Ascending aorta (tissue), 2 donors: Measurements from ENCODE around the gene EP400. TPM values are rescaled to one million over a fixed set of nuclear protein-coding genes. Genes with fewer than 3 reads are reported as not detected.
"Not testable (repeated sequence)": the region's sequence is repeated elsewhere in the genome, so short reads cannot be mapped to it uniquely, and the experiment has no call there.

ENCODE experiments used
- DNase-seq, 2 donors: peaks; one replicate each; pipeline ENCODE4 v3.0.0-alpha.2; 2019; ENCODE audit warnings: low spot score in 2 of 2
- H3K27ac ChIP-seq, 2 donors: fragments of 200-600 bp; sonication (generic); one replicate each; pipeline ENCODE4 v1.5.1; 2016 to 2017; ENCODE audit warnings: mild to moderate bottlenecking in 1 of 2
- H3K27me3 ChIP-seq: fragments of 200-600 bp; sonication (generic); one replicate; pipeline ENCODE4 v1.5.1; 2017
- H3K36me3 ChIP-seq, 2 donors: fragments of 200-600 bp; sonication (generic); one replicate each; pipeline ENCODE4 v1.5.1; 2016
- H3K4me1 ChIP-seq, 2 donors: fragments of 200-600 bp; sonication (generic); one replicate each; pipeline ENCODE4 v1.5.1; 2016 to 2017; ENCODE audit warnings: mild to moderate bottlenecking in 1 of 2
- H3K4me3 ChIP-seq, 2 donors: fragments of 200-600 bp; sonication (generic); one replicate each; pipeline ENCODE4 v1.5.1; 2016 to 2017; ENCODE audit warnings: mild to moderate bottlenecking in 1 of 2
- H3K9me3 ChIP-seq, 2 donors: fragments of 200-600 bp; sonication (generic); one replicate each; pipeline ENCODE4 v1.5.1; 2016
- CTCF ChIP-seq, 3 experiments: fragments of 200-600 bp in 2 of 3; fragments of 450-650 bp in 1 of 3; sonication (generic) in 2 of 3; IDR thresholded peaks; one replicate each; pipeline ENCODE4 v1.5.1; 2016 to 2019; ENCODE audit warnings: antibody characterized with exemption in 3 of 3, mild to moderate bottlenecking in 1 of 3, moderate library complexity in 1 of 3
- intact Hi-C: fragments of 100-400 bp; cut with DNase I; formaldehyde crosslinking; loops from one replicate; pipeline ENCODE4 v1.15.1; 2023
- total RNA-seq: library from RNA; depleted of rRNA; stranded (reverse); fragments of >200 nt; gene quantifications from one replicate; pipeline ENCODE4 v1.1.0, GENCODE V29; 2016

The EP400 gene
- total RNA-seq, 1 donor from 2014 or later, result 23.3 TPM

- no peak for TF ChIP-seq CTCF (IDR thresholded peaks at IDR 0.05)
- no peak for DNase-seq
- Histone ChIP-seq H3K9me3 (no peaks in the 10 kb centered on the region), H3K4me3 (no peak overlapping the region), H3K36me3 (peaks cover 62 to 92% of the 10 kb centered on the region in 2 donors), H3K4me1 (no peaks in the 10 kb centered on the region), H3K27ac (no peak overlapping the region), H3K27me3 (no peaks in the 10 kb centered on the region)
- intact Hi-C loops, result no loop called here
These were observed 100.1 kb downstream of the EP400 start for GRCh38 chr12:132049876-132050275.

- H3K4me3 ChIP-seq, H3K27me3 ChIP-seq, H3K27ac ChIP-seq, H3K4me1 ChIP-seq, intact Hi-C loops, H3K9me3 ChIP-seq, DNase-seq: not testable (repeated sequence)
- peaks cover 56 to 92% of the 10 kb centered on the region in 2 donors for H3K36me3 ChIP-seq
These were observed 102.0 kb downstream of the EP400 start for GRCh38 chr12:132051718-132052117.

DNA sequence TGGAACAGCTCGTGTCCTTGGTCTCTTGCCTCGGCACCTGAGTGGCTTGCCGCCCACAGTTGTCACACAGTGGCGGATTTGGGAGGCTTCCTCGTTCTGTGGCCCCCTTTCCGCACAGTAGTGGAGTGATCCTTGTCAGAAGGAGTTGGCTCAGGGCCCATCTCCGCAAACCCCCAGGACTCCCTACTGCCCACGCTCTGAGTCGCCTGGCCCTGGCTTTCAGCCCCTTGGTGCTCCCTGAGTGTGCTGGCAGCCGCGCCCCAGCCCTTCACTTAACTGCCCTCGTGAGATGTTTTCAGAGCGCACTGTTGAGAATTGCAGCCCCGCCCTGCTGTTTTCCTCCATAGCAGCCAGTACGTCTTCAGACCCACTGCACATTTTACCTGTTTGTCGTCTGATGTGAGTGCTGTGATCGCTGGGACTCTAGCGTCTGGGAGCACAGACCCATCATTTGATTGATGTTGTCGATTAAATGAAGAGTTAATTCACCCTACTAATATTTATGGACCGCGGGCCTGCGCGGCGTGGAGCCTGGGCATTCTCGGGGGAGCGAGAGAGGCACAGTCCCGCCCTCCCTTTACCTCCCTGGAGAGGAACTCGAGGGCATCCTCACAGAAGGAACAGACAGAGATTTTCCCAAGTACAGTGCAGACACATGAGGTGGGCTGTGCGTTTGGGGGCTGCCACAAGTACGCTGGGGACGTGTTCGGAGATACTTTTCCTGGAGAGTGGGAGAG is 102.6 kb downstream of the EP400 start:
- Histone ChIP-seq H3K4me1 (no peaks in the 10 kb centered on the region), H3K27ac (no peak overlapping the region), H3K27me3 (no peaks in the 10 kb centered on the region), H3K9me3 (no peaks in the 10 kb centered on the region), H3K4me3 (no peak overlapping the region), H3K36me3 (peaks cover 57 to 91% of the 10 kb centered on the region in 2 donors)
- intact Hi-C loops, result no loop called here
- no peak for TF ChIP-seq CTCF (IDR thresholded peaks at IDR 0.05)
- DNase-seq, result no peak

DNA sequence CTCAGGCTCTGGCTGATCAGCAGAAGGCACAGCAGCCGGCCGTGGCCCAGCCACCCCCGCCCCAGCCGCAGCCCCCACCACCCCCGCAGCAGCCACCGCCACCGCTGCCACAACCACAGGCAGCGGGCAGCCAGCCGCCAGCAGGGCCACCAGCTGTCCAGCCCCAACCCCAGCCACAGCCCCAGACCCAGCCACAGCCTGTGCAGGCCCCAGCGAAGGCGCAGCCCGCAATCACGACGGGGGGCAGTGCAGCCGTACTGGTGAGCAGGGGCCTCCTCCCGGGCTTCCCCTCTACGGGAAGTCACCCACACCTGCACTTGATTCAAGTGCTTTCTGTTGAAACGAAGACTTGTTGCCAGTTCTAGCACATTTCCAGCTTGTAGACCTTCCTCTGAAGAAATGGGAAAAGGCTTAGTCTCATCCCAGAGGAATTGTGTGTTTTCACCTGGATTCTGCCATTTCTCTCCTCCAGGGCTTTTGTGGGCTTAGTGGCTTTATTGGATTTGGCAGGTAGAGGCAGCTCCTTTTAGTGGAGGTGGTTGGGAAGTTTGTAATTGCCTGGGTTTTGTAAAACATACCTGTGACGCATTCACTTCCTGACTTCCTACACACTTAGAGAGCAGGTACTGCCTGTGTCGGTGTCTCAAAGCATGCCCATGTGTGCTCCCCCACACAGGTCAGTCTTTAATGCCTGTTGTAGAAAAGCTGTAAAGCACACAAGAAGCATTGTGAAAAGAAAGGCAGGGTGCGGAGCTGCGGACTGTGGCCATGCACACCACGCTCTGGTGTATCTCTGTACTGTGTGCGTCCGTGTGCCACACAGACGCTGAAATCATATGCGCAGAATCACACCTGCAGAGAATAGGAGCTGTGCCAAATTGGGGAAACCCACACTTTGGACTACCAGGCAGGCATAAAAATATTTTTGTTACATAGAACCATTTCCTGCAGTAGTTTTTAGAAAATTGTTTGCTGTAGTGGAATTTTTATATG is 103.9 kb downstream of the EP400 start:
- TF ChIP-seq CTCF (IDR thresholded peaks at IDR 0.05), result no peak
- no peak for DNase-seq
- intact Hi-C loops, result no loop called here
- Histone ChIP-seq H3K36me3 (peaks cover 70 to 85% of the 10 kb centered on the region in 2 donors), H3K27me3 (no peaks in the 10 kb centered on the region), H3K4me3 (no peak overlapping the region), H3K9me3 (no peaks in the 10 kb centered on the region), H3K27ac (no peak overlapping the region), H3K4me1 (no peaks in the 10 kb centered on the region)

DNA sequence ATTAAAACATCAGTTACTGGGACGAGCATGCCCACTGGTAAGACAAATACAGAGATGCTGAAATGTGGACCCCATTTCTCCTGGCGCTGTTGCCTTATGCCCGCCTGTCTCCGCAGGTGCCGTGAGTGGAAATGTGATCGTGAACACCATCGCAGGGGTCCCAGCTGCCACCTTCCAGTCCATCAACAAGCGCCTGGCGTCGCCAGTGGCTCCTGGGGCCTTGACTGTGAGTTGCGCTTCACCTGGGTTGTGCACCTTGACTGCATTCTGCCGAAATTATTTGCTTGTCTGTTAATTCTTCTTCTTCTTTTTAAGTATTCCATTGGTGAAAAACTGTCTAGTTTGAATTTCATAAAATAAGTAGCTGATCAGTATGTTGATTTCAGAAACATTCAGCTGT is 105.2 kb downstream of the EP400 start:
- no peak for TF ChIP-seq CTCF (IDR thresholded peaks at IDR 0.05)
- intact Hi-C loops, result no loop called here
- Histone ChIP-seq H3K36me3 (peaks cover 68 to 72% of the 10 kb centered on the region in 2 donors), H3K27ac (no peak overlapping the region), H3K4me1 (no peaks in the 10 kb centered on the region), H3K9me3 (no peaks in the 10 kb centered on the region), H3K27me3 (no peaks in the 10 kb centered on the region), H3K4me3 (no peak overlapping the region)
- no peak for DNase-seq
